Spleen (tissue), 3 donors: ENCODE data around the gene PUS7.

Experiments used
- POLR2A ChIP-seq, 3 donors: fragments of 450-650 bp; IDR thresholded peaks; one replicate each; pipeline ENCODE4 v1.5.1; 2017; ENCODE audit warnings: antibody characterized with exemption in 3 of 3, mild to moderate bottlenecking in 1 of 3
- POLR2AphosphoS5 ChIP-seq, 3 donors: sonication (generic); formaldehyde crosslinking; IDR thresholded peaks; one replicate each; pipeline ENCODE4 v1.5.1; 2017; ENCODE audit warnings: antibody characterized with exemption in 3 of 3

- TF ChIP-seq POLR2A (IDR thresholded peaks at IDR 0.05) (no peak), POLR2AphosphoS5 (IDR thresholded peaks at IDR 0.05) (no peak)
Observed at GRCh38 chr7:105480931-105481330, 41.1 kb downstream of the PUS7 start.
